ENCODE results near the gene APH1B.
A peak's percentile ranks its signal among the peaks of the same experiment; 100 is the strongest.
"Not testable (repeated sequence)": the region's sequence is repeated elsewhere in the genome, so short reads cannot be mapped to it uniquely, and the experiment has no call there.

APH1B gene

GRCh38 chr15:63277038-63277892 lies at the start of gene APH1B:
APH1B (plus strand) TSS chr15:63277605; CDS start chr15:63277624, 19 bp downstream.
- peak; percentile 48 for DNase-seq (ENCODE audit: low read depth)

GRCh38 chr15:63227689-63228088 lies 49.7 kb upstream of the APH1B start:
- no peak for DNase-seq (ENCODE audit: low read depth)

GRCh38 chr15:63231206-63231605 lies 46.2 kb upstream of the APH1B start:
- no peak for DNase-seq (ENCODE audit: low read depth)

GRCh38 chr15:63231706-63232105 lies 45.7 kb upstream of the APH1B start:
- DNase-seq (ENCODE audit: low read depth), result no peak

- no peak for DNase-seq (ENCODE audit: low read depth)
Measured at GRCh38 chr15:63232405-63232804, 45.0 kb upstream of the APH1B start.

- no peak for DNase-seq (ENCODE audit: low read depth)
Measured at GRCh38 chr15:63232943-63233342, 44.5 kb upstream of the APH1B start.

- no peak for DNase-seq (ENCODE audit: low read depth)
Measured at GRCh38 chr15:63233667-63234423, 43.6 kb upstream of the APH1B start.

- no peak for DNase-seq (ENCODE audit: low read depth)
Measured at GRCh38 chr15:63234451-63234870, 42.9 kb upstream of the APH1B start.

GRCh38 chr15:63236272-63236671 lies 41.1 kb upstream of the APH1B start:
- DNase-seq (ENCODE audit: low read depth), result no peak

GRCh38 chr15:63237086-63237485 lies 40.3 kb upstream of the APH1B start:
- DNase-seq (ENCODE audit: low read depth), result not testable (repeated sequence)

GRCh38 chr15:63238171-63238570 lies 39.2 kb upstream of the APH1B start:
- no peak for DNase-seq (ENCODE audit: low read depth)

GRCh38 chr15:63238796-63239195 lies 38.6 kb upstream of the APH1B start:
- DNase-seq (ENCODE audit: low read depth), result no peak

- DNase-seq (ENCODE audit: low read depth), result no peak
Measured at GRCh38 chr15:63240109-63240508, 37.3 kb upstream of the APH1B start.

GRCh38 chr15:63241316-63241715 lies 36.1 kb upstream of the APH1B start:
- DNase-seq (ENCODE audit: low read depth), result no peak

GRCh38 chr15:63243101-63243500 lies 34.3 kb upstream of the APH1B start:
- DNase-seq (ENCODE audit: low read depth), result no peak

GRCh38 chr15:63243776-63244175 lies 33.6 kb upstream of the APH1B start:
- DNase-seq (ENCODE audit: low read depth), result no peak

GRCh38 chr15:63244399-63244798 lies 33.0 kb upstream of the APH1B start:
- no peak for DNase-seq (ENCODE audit: low read depth)

GRCh38 chr15:63244976-63245645 lies 32.3 kb upstream of the APH1B start:
- no peak for DNase-seq (ENCODE audit: low read depth)

- no peak for DNase-seq (ENCODE audit: low read depth)
Measured at GRCh38 chr15:63246691-63247469, 30.5 kb upstream of the APH1B start.

GRCh38 chr15:63250312-63250965 lies 27.0 kb upstream of the APH1B start:
- DNase-seq (ENCODE audit: low read depth), result no peak

- DNase-seq (ENCODE audit: low read depth), result no peak
Measured at GRCh38 chr15:63251701-63252100, 25.7 kb upstream of the APH1B start.

Measured in stimulated activated CD8-positive, alpha-beta memory T cell treated with anti-CD3 and anti-CD28 coated beads, Interleukin-7, amount 100 ng/mL, for 24 hours (primary cell).